GM21360 (cell line): ENCODE measurements around the gene C16orf86.
"Not testable (repeated sequence)": the region's sequence is repeated elsewhere in the genome, so short reads cannot be mapped to it uniquely, and the experiment has no call there.

Experiments
- ATAC-seq: cut with Tn5 transposase; IDR thresholded peaks from one replicate; pipeline ENCODE4 v1.9.1; 2021; ENCODE audit warnings: mild to moderate bottlenecking, moderate library complexity; ENCODE audit not compliant: unreplicated experiment

The C16orf86 gene

DNA sequence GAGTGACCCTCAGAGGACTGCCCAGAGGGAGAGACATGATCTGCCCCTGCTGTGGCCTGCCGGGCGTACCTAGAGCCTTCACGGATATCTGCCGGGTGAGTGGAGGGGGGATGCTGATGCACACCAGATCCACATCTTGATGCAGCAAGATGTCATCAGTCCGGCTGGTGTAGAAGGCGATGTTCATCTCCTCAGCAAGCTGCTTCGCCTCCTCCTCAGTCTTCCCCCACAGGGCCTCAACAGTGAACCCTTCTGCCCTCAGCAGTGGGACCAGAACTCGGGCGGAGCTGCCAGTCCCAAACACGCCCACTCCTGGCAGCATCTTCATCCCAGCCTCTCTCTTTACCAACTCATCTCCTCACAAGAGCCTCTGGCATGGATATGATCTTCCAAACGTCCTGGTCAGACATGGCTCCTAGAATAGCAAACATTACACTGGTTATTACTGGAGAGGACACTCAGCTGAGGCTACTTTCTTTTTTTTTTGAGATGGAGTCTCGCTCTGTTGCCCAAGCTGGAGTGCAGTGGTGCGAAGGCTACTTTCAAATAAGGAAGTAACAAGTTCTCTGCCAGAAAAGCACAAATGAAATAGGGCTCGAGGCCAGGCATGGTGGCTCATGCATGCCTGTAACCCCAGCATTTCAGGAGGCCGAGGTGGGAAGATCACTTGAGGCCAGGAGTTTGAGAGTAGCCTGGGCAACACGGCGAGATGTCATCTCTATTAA is 18.9 kb downstream of the C16orf86 start:
- no peak for ATAC-seq

DNA sequence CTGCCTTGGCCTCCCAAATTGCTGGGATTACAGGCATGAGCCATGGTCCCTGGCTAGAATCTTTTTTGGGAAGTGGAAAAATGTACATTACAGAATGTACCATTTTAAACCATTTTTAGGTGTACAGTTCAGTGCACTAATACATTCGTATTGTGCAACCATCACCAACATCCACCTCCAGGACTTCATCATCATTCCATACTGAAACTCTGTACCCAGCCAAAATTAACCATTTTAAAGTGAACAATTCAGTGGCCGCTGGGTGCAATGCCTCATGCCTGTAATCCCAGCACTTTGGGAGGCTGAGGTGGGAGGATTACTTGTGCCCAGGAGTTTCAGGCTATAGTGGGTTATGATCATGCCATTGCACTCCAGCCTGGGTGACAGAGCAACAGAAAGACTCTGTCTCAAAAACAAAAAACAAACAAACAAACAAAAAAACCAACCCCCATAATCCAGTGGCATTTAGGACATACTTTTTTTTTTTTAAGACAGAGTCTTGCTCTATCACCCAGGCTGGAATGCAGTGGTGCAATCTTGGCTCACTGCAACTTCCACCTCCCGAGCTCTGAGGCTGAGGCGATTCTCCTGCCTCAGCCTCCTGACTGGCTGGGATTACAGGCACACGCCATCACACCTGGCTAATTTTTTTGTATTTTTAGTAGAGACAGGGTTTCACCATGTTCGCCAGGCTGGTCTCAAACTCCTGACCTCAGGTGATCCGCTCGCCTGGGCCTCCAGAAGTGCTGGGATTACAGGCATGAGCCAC is 27.1 kb downstream of the C16orf86 start:
- not testable (repeated sequence) for ATAC-seq

DNA sequence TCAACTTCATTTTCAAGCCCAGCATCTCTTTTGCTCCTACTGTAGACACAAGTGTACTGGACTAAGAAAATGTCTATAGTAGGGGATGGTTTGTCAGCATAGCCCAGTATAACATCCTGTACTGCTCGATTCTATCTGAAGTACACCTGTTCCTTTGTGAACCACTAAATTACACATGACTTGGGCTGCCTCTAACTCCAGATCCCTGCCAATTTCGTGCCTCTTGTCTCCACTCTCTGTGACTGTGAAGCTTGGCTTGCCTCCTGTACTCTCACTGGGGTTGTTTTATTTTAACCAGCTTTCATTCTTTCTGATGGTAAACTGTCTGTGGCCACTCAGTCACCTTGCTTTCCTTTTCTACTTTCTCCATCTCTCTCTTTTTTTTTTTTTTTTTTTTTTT is 28.0 kb downstream of the C16orf86 start:
- no peak for ATAC-seq

DNA sequence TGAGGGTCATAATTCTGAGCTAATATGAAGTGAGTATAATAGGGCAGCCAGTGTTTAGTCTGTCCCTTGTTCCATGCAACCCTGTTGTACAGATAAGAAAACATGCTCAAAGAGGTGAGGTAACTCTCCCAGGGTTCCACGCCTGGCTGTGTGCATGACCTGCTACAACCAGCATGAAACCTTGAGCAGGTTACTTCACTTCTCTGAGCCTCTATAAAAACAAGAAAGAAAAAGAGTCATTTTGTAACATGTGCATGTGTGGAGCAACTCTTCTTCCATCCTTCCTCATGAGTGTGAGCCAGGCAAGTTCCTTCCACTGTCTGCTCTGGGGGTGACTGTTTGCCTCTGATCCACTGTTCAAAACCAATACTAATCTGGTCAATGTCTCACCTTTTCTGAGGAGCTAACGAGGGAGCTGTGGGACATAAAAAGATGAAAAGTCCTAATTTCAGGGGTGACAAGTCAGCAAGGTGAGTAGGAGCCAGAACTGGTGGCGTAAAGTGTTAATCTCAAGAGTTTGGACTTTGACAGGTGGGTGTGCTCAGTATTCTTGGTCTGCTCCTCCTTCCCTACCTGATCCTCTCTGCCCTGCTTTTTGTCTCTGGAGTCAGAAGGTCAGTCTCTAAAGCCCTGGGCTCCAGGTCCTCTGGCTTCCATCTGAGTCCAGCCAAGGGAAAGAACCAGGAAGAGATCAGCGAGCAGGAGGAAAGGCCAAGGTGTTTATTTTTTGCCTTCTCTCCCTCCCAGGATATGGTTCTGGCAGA is 31.0 kb downstream of the C16orf86 start:
- no peak for ATAC-seq

DNA sequence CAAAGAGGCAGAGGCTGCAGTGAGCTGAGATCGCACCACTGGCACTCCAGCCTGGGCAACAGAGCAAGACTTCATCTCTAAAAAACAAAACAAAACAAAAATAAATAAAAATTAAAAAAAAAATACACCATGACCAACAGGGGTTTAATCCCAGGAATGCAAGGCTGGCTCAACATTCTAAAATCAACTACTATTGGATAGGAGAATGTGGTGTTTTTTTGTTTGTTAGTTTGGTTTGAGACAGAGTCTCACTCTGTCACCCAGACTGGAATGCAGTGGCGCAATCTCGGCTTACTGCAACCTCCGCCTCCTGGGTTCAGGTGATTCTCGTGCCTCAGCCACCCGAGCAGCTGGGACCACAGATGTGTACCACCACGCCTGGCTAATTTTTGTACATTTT is 32.7 kb downstream of the C16orf86 start:
- no peak for ATAC-seq

DNA sequence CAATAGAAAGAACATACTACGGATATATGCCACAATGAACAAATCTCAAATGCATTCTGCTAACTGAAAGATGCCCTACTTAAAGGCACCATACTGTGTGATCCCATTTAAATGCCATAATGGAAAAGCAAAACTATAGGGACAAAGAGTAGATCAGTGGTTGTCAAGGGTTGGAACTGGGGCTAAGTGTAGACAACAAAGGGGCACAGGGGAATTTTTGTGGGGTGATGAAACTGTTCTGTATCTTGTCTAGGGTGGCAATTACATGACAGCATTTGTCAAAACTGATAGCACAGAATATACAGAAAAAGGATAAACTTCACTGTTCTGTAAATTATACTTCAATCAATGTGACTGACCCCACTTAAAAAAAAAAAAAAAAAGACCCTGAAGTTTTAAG is 34.8 kb downstream of the C16orf86 start:
- no peak for ATAC-seq

DNA sequence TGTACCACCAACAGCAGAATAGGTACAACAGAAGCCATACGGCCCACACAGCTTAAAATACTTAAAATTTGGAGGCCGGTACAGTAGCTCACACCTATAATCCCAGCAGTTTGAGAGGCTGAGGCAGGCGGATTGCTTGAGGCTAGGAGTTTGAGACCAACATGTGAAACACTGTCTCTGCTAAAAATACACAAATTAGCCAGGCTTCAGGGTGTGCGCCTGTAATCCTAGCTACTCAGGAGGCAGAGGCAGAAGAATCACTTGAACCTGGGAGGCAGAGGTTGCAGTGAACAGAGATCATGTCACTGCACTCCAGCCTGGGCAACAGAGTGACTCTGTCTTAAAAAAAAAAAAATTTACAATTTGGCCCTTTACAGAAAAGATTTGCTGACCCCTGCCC is 35.5 kb downstream of the C16orf86 start:
- no peak for ATAC-seq

DNA sequence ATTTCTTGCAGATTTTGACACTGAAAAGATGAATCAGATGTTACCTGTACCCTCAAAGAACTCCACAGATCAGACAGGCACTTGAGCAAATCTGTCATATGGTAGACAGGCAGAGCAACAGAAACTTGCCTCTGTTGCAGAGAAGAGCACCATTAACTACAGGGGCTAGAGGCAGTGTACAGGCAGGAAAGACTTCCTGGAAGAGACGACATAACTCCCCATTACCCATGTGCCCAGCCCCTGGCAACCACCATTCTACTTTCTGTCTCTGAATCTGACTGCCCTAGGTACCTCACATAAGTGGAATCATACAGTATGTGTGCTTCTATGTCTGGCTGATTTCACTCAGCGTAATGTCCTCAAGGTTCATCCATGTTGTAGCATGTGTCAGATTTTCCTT is 37.0 kb downstream of the C16orf86 start:
- ATAC-seq: no peak

DNA sequence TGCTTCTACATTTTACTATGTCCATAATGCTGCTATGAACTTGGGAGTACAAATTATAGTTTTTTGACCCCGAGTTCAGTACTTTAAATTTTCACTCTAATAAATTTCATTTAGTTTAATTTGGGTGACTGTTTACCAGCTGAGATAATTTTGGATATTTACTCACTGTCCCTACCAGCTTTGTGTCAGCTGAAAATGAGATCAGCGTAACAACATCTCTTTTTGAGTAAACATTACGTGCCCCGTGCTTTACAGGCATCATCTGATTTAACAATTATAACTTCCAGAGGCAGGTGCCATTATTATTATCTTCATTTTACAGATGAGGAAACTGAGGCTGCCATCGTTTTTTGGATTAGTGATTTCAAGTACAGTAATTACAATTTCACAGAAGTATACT is 37.5 kb downstream of the C16orf86 start:
- ATAC-seq: no peak

DNA sequence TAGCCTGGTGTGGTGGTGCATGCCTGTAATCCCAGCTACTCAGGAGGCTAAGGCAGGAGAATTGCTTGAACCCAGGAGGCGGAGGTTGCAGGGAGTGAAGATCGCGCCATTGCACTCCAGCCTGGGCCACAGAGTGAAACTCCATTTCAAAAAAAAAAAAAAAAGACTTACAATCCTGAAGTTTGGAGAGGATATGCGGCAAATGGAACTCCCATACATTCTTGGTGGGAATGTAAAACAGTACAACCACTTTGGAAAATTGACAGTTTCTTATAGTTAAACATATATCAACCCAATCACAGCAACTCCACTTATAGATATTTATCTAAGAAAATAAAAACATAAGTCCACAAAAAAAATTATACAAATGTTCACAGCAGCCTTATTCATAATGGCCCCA is 40.6 kb downstream of the C16orf86 start:
- ATAC-seq: no peak

DNA sequence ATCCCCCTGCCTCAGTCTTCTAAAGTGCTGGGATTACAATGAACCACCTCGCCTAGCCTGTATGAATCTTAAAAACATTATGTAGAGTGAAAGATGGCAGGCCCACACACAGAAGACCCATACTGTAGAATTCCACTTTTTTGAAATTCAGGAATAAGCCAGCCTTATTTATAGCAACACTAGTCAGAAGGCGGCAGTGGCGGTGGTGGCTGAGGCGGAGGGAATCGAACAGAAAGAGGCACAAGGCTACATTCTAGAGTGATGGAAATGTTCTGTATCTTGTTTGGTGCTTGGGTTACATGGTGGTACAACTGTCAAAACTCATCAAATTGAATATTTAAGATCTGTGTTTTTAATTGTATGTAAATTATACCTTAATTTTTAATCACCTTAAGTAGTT is 41.2 kb downstream of the C16orf86 start:
- ATAC-seq: no peak

DNA sequence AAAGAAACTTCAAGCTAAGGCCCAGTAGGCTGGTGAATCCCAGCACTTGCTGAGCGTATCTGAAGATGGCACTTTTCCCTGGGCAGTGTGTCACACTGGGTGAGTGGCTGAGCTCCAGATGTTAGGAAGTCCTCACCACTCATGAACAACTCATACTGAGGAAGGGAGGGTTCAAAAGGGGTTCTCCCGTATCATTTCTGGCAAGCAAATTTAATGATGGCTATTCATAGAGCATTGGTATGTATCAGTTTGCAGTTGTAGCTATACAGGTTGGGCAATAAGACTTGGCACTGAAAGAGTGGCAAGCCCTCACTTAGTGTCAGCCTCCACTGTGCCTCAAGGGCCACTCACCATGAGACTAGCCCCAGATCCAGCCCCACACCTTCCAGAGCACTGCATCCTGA is 41.8 kb downstream of the C16orf86 start:
- no peak for ATAC-seq

DNA sequence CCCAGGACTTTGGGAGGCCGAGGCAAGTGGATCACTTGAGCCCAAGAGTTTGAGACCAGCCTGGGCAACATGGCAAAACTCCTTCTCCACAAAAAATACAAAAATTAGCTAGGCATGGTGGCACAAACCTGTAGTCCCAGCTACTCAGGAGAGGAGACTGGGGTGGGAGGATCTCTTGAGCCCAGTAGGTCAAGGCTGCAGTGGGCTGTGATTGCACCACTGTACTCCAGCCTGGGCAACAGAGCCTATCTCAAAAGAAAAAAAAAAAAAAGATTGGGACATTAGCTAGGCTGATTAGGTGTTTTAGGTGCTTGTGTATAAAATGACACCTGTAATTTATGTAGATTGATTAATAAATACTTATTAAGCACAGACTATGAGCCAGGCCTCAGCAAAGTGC is 42.4 kb downstream of the C16orf86 start:
- ATAC-seq: no peak

DNA sequence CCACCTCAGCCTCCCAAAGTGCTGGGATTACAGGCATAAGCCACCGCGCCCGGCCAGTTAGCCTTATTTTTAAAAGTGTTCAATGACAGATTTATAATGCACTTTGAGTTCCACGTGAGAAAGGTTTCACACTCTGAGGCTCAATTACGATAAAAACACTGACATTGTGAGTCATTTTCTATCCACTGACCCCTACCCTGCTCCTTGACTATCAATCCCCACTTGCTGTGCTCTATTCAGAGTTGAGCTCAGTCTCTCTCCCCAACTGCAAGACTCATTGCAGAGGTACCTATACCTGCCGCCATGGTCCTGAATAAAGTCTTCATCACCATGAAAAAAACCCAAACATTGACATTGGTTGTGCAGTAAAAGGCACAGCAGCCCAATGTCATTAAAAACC is 44.0 kb downstream of the C16orf86 start:
- no peak for ATAC-seq

DNA sequence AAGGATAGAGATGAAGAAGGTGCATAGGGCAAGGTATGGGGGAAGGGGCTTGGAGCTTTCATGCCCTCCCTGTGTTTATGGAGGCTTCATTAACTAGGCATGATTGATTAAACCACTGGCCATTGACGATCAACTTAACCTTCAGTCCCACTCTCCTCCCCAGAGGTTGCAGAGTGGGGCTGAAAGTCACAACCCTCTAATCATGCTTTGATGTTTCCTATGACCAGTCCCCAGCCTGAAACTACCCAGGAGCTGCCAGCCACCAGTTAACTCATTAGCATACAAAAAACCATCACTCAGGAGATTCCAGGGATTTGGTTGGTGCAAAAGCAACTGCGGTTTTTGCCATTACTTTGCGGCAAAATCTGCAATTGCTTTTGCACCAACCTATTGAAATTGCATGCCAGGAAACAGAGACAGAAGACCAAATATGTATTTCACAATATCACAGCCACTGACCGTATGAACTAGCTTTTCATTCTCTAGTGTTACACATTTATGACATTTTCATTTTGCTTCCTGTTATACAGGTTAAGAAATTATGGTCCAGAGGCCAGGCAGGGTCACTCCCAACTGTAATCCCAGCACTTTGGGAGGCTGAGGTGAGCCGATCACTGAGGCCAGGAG is 47.1 kb downstream of the C16orf86 start:
- ATAC-seq: no peak

DNA sequence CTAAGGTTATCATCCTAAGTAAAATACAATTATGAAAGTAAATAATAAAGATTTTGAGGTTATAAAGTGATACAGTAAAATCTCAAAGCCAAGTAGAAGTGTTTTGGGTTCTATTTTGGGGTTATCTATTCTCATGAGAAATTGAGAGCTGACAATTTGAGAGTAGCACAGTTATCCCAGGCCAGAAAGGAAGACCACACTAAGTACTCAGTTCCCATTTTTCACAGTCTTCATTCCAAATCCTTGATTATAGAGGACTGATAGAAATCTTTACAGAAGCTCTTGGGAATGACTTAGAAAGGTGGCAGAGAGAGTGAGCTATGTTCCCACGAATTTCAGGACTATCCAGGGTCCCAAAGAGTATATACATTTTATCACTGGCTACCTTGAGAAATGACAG is 47.9 kb downstream of the C16orf86 start:
- ATAC-seq: no peak

DNA sequence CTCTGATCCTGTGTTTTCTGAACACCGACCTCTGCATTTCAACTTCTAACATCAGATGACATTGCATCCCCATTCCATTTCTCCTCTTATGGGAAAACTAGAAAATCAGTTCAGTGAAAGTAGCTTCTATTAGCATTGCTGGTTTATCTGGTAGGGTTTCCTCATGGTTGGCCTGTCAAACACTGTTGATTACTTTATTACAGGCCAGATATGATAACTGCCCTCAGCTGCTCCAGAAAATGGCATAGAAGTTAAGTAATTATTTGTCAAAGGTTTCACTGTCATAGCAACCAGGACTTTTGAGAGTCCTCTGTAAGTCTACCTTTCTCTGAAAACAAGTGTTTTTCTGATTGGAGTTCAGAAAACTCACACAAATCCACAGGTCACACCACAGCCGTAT is 49.5 kb downstream of the C16orf86 start:
- no peak for ATAC-seq
